Hepatocyte (in vitro differentiated cells): ENCODE data around the gene KIRREL3. TPM values are rescaled to one million over a fixed set of nuclear protein-coding genes. Genes with fewer than 3 reads are reported as not detected.

Source experiments
- DNase-seq: peaks from one replicate; pipeline ENCODE4 v3.0.0-alpha.2; 2016; ENCODE audit warnings: low spot score
- H2AFZ ChIP-seq: fragments of 200-600 bp; sonication (generic); 2 replicates; pipeline ENCODE4 v1.6.0; 2016; ENCODE audit warnings: antibody characterized with exemption, mild to moderate bottlenecking
- H3K27ac ChIP-seq: fragments of 200-600 bp; sonication (generic); 2 replicates; pipeline ENCODE4 v1.5.1; 2016; ENCODE audit warnings: mild to moderate bottlenecking
- H3K27me3 ChIP-seq: fragments of 200-600 bp; sonication (generic); 2 replicates; pipeline ENCODE4 v1.6.1; 2016
- H3K36me3 ChIP-seq: fragments of 200-600 bp; sonication (generic); replicated peaks from 2 replicates; pipeline ENCODE4 v1.5.1; 2016; ENCODE audit warnings: low read depth; ENCODE audit not compliant: insufficient read depth
- H3K4me1 ChIP-seq: fragments of 200-600 bp; sonication (generic); 2 replicates; pipeline ENCODE4 v1.5.1; 2016; ENCODE audit warnings: mild to moderate bottlenecking, moderate library complexity; ENCODE audit not compliant: insufficient read depth
- H3K4me2 ChIP-seq: fragments of 200-600 bp; sonication (generic); 2 replicates; pipeline ENCODE4 v1.6.0; 2016
- H3K4me3 ChIP-seq: fragments of 200-600 bp; sonication (generic); 2 replicates; pipeline ENCODE4 v1.5.1; 2016; ENCODE audit warnings: mild to moderate bottlenecking
- H3K79me2 ChIP-seq: fragments of 200-600 bp; sonication (generic); 2 replicates; pipeline ENCODE4 v1.6.0; 2017; ENCODE audit warnings: mild to moderate bottlenecking
- H3K9me2 ChIP-seq: fragments of 200-600 bp; sonication (generic); replicated peaks from 2 replicates; pipeline ENCODE4 v1.6.0; 2017; ENCODE audit warnings: mild to moderate bottlenecking; ENCODE audit not compliant: insufficient read depth
- H3K9me3 ChIP-seq: fragments of 200-600 bp; sonication (generic); 2 replicates; pipeline ENCODE4 v1.5.1; 2016; ENCODE audit warnings: low read depth, mild to moderate bottlenecking
- H4K20me1 ChIP-seq: fragments of 200-600 bp; sonication (generic); 2 replicates; pipeline ENCODE4 v1.6.0; 2016; ENCODE audit warnings: mild to moderate bottlenecking; ENCODE audit not compliant: insufficient read depth, poor library complexity, severe bottlenecking
- EZH2 ChIP-seq: fragments of 200-600 bp; sonication (generic); IDR thresholded peaks from 2 replicates; pipeline ENCODE4 v1.6.1; 2016; ENCODE audit warnings: antibody characterized with exemption, mild to moderate bottlenecking, borderline replicate concordance
- EZH2phosphoT487 ChIP-seq: fragments of 200-600 bp; sonication (generic); IDR thresholded peaks from one replicate; pipeline ENCODE4 v1.6.1; 2018; ENCODE audit warnings: antibody characterized with exemption, mild to moderate bottlenecking, low read depth, moderate library complexity; ENCODE audit not compliant: unreplicated experiment, severe bottlenecking
- WGBS: methylation state at CpG from one replicate; pipeline ENCODE4 v1.1.6; 2016; ENCODE audit warnings: low lambda C conversion rate; ENCODE audit errors: missing lambda C conversion rate; 5-methylcytosine and 5-hydroxymethylcytosine counted together
- polyA plus RNA-seq: library from polyadenylated mRNA; unstranded; fragments of >200 nt; fragmentation: Nextera tagmentation; extraction: Ambion mirVana; gene quantifications from 2 replicates; pipeline ENCODE4 v1.2.1, GENCODE V29; 2016
- total RNA-seq: library from RNA; depleted of rRNA; stranded (reverse); fragments of >200 nt; gene quantifications from 2 replicates; pipeline ENCODE4 v1.2.3, GENCODE V29; 2014
- TF ChIP-seq, protein P1 (sequence below): fragments of 200-600 bp; sonication (generic); IDR thresholded peaks from 2 replicates; pipeline ENCODE4 v1.5.1; 2016; ENCODE audit warnings: antibody characterized with exemption, mild to moderate bottlenecking; ENCODE audit not compliant: poor library complexity

The KIRREL3 gene
- total and polyA plus RNA-seq, 2 experiments from 2014 or later, result 0.33 to 0.86 TPM

DNA sequence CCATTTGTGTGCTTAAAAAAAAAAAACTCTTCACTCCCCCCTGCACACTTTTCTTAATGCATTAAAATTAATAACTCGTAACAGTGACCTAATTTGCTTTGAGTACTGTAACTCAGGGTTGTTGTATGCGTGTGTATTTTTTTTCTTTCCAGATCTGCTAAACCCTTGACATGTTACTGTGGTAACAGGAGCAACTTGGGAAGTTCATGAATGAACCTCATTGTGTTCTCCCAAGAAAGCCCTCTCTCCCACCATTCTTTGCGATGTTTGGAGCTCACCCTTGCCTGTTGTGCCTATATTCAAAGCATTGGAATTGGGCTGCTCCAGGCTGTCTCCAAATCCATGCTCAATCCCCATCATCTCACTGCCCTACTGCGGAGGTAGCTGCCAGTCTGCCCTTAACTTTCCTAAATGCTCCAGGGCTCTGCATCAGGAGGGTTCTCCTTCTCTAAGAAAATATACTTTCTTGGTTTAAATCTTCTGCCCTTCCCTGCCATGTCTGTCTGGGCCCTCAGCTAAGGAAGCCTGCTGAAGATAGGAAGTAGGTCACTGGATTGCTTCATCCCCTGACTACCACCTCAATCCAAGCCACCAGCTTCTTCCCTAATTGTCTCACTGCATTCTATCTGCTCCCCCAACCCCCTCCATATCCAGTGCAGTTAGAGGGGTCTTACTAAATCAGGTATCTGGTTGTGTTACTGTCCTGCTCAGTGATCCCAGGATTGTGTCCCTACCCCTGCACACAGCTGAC, 70.3 kb downstream of the KIRREL3 start:
- 91% methylated on average over 4 of the region's 4 CpGs for WGBS
- H4K20me1 ChIP-seq, result no peaks in the 10 kb centered on the region
- H3K9me3 ChIP-seq, result no peaks in the 10 kb centered on the region
- no peak overlapping the region for H3K27ac ChIP-seq
- no peak for DNase-seq
- no peaks in the 10 kb centered on the region for H3K9me2 ChIP-seq
- H3K36me3 ChIP-seq, result no peaks in the 10 kb centered on the region
- no peak overlapping the region for H2AFZ ChIP-seq
- no peak overlapping the region for H3K4me2 ChIP-seq
- TF ChIP-seq EZH2 (no peak), EZH2phosphoT487 (no peak)
- TF ChIP-seq, protein P1, sequence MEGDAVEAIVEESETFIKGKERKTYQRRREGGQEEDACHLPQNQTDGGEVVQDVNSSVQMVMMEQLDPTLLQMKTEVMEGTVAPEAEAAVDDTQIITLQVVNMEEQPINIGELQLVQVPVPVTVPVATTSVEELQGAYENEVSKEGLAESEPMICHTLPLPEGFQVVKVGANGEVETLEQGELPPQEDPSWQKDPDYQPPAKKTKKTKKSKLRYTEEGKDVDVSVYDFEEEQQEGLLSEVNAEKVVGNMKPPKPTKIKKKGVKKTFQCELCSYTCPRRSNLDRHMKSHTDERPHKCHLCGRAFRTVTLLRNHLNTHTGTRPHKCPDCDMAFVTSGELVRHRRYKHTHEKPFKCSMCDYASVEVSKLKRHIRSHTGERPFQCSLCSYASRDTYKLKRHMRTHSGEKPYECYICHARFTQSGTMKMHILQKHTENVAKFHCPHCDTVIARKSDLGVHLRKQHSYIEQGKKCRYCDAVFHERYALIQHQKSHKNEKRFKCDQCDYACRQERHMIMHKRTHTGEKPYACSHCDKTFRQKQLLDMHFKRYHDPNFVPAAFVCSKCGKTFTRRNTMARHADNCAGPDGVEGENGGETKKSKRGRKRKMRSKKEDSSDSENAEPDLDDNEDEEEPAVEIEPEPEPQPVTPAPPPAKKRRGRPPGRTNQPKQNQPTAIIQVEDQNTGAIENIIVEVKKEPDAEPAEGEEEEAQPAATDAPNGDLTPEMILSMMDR, result no peak
- no peaks in the 10 kb centered on the region for H3K4me1 ChIP-seq
- H3K27me3 ChIP-seq, result no peaks in the 10 kb centered on the region
- H3K4me3 ChIP-seq, result no peak overlapping the region
- H3K79me2 ChIP-seq, result no peaks in the 10 kb centered on the region

DNA sequence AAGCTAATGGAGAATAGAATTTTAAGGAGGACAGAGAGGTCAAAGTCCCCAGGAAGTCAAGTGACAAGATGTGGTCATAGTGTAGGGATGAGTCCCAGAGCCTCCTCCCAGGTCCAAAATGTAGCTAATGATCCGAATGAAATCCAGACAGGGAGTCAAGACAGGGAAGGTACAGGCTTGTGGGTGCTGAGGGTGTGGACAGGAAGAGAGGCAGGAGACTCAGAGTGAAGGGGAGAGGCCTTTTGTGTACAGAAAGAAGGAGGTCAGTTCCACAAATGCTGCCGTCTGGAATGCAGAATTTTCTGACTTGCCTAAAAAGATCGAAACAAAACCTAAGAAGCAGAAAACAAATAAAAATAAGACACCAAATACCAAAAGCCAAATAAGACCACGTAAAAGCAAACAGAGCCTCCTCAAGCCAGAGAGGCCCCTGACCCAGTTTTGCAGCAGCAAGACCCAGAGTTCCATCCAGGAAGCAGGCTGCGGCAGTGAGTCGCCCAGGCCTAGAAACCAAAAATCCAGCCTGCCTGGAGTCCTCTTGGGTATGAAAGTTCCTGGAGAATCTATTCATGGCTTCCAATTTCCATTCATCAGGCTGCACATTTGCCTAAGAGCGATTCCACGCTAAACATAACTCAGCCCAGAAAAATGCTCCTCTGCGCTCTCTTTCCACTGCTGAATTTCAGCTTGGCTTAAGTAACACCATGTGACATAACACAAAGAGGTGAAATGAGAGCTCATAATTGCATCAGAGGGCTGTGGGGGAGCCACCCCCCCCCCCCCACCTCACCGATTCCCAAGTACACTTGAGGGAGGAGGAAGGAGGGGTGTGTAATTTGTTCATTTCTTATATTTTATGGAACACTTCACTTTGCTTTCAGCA, 71.2 kb downstream of the KIRREL3 start:
- H3K36me3 ChIP-seq, result no peaks in the 10 kb centered on the region
- no peak overlapping the region for H3K4me2 ChIP-seq
- no peaks in the 10 kb centered on the region for H4K20me1 ChIP-seq
- DNase-seq, result no peak
- H3K27me3 ChIP-seq, result no peaks in the 10 kb centered on the region
- H3K9me2 ChIP-seq, result no peaks in the 10 kb centered on the region
- TF ChIP-seq, protein P1, result no peak
- TF ChIP-seq EZH2phosphoT487, result no peak
- TF ChIP-seq EZH2, result no peak
- H3K4me3 ChIP-seq, result no peak overlapping the region
- no peaks in the 10 kb centered on the region for H3K9me3 ChIP-seq
- no peaks in the 10 kb centered on the region for H3K4me1 ChIP-seq
- H3K79me2 ChIP-seq, result no peaks in the 10 kb centered on the region
- no peak overlapping the region for H2AFZ ChIP-seq
- H3K27ac ChIP-seq, result no peak overlapping the region
- 84% methylated on average over 10 of the region's 10 CpGs for WGBS

DNA sequence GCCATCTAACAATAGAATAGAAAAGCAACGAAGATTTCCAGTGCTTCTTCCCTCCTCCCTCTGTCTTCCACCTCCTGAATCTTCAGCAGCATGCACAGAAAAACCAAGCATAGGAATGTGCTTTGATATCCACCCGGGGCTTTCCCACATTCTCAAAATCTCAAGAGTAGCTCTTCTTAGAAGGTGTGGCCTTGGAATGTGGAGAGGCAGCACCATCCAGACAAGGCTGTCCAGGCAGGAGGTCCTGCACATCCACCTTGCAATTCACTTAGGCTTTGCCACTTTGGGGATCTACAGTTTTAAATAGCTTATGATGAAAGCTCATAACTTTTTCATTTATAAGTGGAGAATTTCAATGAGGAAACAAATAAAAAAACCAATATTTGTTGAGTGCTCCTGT, 72.9 kb downstream of the KIRREL3 start:
- H2AFZ ChIP-seq, result no peak overlapping the region
- no peaks in the 10 kb centered on the region for H3K27me3 ChIP-seq
- WGBS, result 49% methylated on average over 2 of the region's 2 CpGs
- TF ChIP-seq, protein P1, result no peak
- TF ChIP-seq EZH2, result no peak
- TF ChIP-seq EZH2phosphoT487, result no peak
- DNase-seq, result no peak
- H3K9me2 ChIP-seq, result no peaks in the 10 kb centered on the region
- H3K9me3 ChIP-seq, result no peaks in the 10 kb centered on the region
- no peak overlapping the region for H3K4me3 ChIP-seq
- no peak overlapping the region for H3K27ac ChIP-seq
- no peaks in the 10 kb centered on the region for H3K79me2 ChIP-seq
- H3K4me2 ChIP-seq, result no peak overlapping the region
- H4K20me1 ChIP-seq, result no peaks in the 10 kb centered on the region
- no peaks in the 10 kb centered on the region for H3K36me3 ChIP-seq
- no peaks in the 10 kb centered on the region for H3K4me1 ChIP-seq
